Lower lobe of right lung (tissue), 2 donors: ENCODE data around the gene GREM2. TPM values are rescaled to one million over a fixed set of nuclear protein-coding genes. Genes with fewer than 3 reads are reported as not detected.

Source experiments
- ATAC-seq, 2 donors: fragments of 200-7000 bp; cut with Tn5 transposase; one replicate each; pipeline ENCODE4 v1.9.1; 2020 to 2022; ENCODE audit warnings: mild to moderate bottlenecking in 2 of 2, moderate library complexity in 2 of 2
- DNase-seq: peaks from one replicate; pipeline ENCODE4 v3.0.0-alpha.2; 2020
- H3K27ac ChIP-seq: fragments of 200-600 bp; one replicate; pipeline ENCODE4 v1.8.0; 2022
- H3K27me3 ChIP-seq: fragments of 200-600 bp; one replicate; pipeline ENCODE4 v1.8.0; 2022; ENCODE audit warnings: low read depth
- H3K36me3 ChIP-seq: fragments of 200-600 bp; one replicate; pipeline ENCODE4 v1.8.0; 2022; ENCODE audit warnings: mild to moderate bottlenecking
- H3K4me1 ChIP-seq: fragments of 200-600 bp; one replicate; pipeline ENCODE4 v1.8.0; 2022
- H3K4me3 ChIP-seq: fragments of 200-600 bp; one replicate; pipeline ENCODE4 v1.8.0; 2022; ENCODE audit warnings: mild to moderate bottlenecking
- H3K9me3 ChIP-seq: fragments of 200-600 bp; one replicate; pipeline ENCODE4 v1.8.0; 2022
- intact Hi-C: fragments of 100-400 bp; cut with DNase I; formaldehyde crosslinking; loops from one replicate; pipeline ENCODE4 v1.11.0; 2022
- total RNA-seq: library from RNA; stranded (reverse); fragmentation: NEBNext Ultra II Directional; extraction: Animal tissue kit (Norgen Biotek cat#: 25700); gene quantifications from one replicate; pipeline ENCODE4 v1.2.1, GENCODE V29; 2021
- TF ChIP-seq, protein P1 (sequence below): fragments of 200-600 bp; IDR thresholded peaks from one replicate; pipeline ENCODE4 v1.8.0; 2022; ENCODE audit warnings: antibody characterized with exemption, mild to moderate bottlenecking
- donor health status: DM: no; HTN: yes; CAD: no; lungs with severe emphysema.

The GREM2 gene
- total RNA-seq, 1 donor from 2014 or later = 0.74 TPM

DNA sequence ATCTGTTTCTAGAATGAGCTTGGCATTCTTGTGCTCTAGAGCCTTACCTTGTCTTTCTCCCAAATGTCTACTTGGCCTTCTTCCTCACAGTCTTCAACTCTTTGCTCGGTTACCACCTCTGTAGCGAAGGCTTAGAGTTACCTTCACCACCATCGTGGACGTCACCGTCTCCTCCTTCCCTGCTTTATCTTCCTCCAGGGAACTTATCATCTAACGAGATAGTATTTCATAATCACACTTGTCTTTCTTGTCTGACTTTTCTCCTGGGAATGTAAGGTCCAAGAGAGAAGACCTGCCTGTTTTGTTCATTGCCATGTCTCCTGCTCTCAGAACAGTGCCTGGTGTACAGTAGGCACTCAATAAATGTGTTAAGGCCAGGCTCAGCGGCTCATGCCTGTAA, 115.6 kb downstream of the GREM2 start:
- H3K4me3 ChIP-seq = no peak overlapping the region
- H3K27me3 ChIP-seq = no peaks in the 10 kb centered on the region
- no peak for DNase-seq
- ATAC-seq = no peak
- no peaks in the 10 kb centered on the region for H3K4me1 ChIP-seq
- H3K27ac ChIP-seq = no peak overlapping the region
- H3K36me3 ChIP-seq = no peaks in the 10 kb centered on the region
- TF ChIP-seq, protein P1, sequence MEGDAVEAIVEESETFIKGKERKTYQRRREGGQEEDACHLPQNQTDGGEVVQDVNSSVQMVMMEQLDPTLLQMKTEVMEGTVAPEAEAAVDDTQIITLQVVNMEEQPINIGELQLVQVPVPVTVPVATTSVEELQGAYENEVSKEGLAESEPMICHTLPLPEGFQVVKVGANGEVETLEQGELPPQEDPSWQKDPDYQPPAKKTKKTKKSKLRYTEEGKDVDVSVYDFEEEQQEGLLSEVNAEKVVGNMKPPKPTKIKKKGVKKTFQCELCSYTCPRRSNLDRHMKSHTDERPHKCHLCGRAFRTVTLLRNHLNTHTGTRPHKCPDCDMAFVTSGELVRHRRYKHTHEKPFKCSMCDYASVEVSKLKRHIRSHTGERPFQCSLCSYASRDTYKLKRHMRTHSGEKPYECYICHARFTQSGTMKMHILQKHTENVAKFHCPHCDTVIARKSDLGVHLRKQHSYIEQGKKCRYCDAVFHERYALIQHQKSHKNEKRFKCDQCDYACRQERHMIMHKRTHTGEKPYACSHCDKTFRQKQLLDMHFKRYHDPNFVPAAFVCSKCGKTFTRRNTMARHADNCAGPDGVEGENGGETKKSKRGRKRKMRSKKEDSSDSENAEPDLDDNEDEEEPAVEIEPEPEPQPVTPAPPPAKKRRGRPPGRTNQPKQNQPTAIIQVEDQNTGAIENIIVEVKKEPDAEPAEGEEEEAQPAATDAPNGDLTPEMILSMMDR = no peak
- H3K9me3 ChIP-seq = no peaks in the 10 kb centered on the region
- intact Hi-C loops = no loop called here

DNA sequence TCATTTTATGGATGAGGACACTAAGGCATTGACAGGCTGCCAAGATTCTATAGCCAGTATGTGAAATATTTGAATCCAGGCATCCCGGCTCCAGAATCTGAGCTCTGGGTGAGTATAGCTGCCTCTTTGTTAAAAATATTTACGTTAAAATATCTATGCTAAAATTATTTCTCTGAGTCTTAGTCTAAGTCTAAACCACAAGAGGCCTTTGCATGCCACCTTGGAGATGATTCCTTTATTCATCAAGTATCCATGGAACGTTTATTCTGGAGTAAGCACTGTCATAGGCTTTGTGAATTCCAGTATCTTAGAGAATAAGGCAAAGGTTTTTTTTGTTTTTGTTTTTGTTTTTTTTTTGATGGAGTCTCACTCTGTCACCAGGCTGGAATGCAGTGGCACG, 116.4 kb downstream of the GREM2 start:
- no peak for DNase-seq
- Histone ChIP-seq H3K36me3 (no peaks in the 10 kb centered on the region), H3K27me3 (no peaks in the 10 kb centered on the region), H3K4me3 (no peak overlapping the region), H3K9me3 (no peaks in the 10 kb centered on the region), H3K27ac (no peak overlapping the region), H3K4me1 (no peaks in the 10 kb centered on the region)
- ATAC-seq = no peak
- intact Hi-C loops = no loop called here
- TF ChIP-seq, protein P1 = no peak

DNA sequence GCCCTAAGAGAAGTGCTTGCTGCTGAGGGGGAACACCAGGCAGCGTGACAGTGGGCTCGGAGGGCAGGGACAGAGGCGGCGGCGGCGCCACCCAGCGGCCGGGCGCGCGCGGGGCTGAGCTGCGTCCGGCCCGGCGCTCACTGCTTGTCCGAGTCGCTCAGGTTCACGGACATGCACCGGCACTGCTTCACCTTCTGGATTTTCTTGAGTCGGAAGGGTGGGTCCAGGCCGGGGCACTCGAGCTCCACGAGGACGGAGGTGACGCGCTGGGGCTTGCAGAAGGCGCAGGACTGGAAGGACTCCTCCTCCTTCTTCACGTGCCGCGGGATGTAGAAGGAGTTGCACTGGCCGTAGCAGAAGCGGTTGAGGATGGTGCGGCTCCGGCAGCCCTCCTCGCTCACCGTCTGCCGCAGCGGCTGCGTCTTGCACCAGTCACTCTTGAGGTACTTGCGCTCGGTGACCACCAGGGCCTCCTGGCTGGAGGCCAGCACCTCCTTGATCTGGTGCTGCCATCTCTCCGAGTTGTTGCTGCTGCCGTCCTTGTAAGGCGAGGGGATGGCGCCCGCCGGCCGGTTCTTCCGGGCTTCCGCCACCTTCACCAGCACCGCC, 119.0 kb downstream of the GREM2 start:
- Histone ChIP-seq H3K4me1 (no peaks in the 10 kb centered on the region), H3K36me3 (no peaks in the 10 kb centered on the region), H3K27me3 (no peaks in the 10 kb centered on the region), H3K4me3 (peak overlapping the region; percentile 14), H3K27ac (no peak overlapping the region), H3K9me3 (no peaks in the 10 kb centered on the region)
- intact Hi-C loops = no loop called here
- TF ChIP-seq, protein P1 = no peak
- DNase-seq = peak; percentile 54
- peak; percentile 36 to 53 for ATAC-seq

DNA sequence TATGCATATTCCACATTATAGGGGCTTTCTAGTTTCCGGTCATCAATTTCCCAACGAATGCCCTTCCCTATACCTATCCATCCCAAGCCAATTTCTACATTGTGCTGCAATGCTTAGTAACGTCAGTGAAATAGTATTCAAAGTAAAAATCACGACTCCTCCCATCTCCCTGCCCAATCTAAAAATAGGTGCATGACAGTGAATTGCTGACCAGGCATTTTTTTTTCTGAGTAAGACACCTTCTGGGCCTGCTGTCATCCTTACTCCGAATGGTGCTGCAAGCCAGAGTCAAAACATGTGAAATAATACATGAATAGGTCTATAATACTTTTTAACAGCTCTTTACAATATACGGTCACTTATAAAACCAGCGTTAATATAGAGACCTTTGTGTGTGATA, 120.2 kb downstream of the GREM2 start:
- Histone ChIP-seq H3K27me3 (no peaks in the 10 kb centered on the region), H3K27ac (no peak overlapping the region), H3K9me3 (no peaks in the 10 kb centered on the region), H3K36me3 (no peaks in the 10 kb centered on the region), H3K4me1 (no peaks in the 10 kb centered on the region), H3K4me3 (no peak overlapping the region)
- intact Hi-C loops = no loop called here
- TF ChIP-seq, protein P1 = no peak
- ATAC-seq = no peak
- DNase-seq = no peak

DNA sequence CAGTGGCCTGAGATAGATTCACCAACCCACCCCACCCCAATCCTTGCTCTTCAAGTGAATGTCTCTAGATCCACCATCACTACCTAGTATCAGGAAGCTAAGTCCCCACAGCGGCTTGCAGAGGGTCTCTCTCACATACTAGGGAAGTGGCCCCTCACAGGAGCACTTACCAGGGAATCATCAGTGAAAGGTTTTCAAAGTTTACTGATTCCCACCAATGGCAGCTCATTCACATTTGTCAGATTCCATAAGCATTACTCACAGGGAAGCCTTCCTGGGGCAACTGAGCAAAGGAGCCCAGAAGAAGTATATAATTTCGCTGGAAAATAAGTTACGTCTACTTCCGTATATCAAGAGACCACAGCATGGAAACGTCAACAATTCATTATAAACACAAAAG, 120.8 kb downstream of the GREM2 start:
- Histone ChIP-seq H3K9me3 (no peaks in the 10 kb centered on the region), H3K36me3 (no peaks in the 10 kb centered on the region), H3K4me1 (no peaks in the 10 kb centered on the region), H3K27ac (no peak overlapping the region), H3K27me3 (no peaks in the 10 kb centered on the region), H3K4me3 (no peak overlapping the region)
- ATAC-seq (no peak), DNase-seq (no peak)
- TF ChIP-seq, protein P1 = no peak
- intact Hi-C loops = no loop called here
